ENCODE results near the gene VWA3B. TPM values are rescaled to one million over a fixed set of nuclear protein-coding genes. Genes with fewer than 3 reads are reported as not detected.

Gene VWA3B
- total and polyA plus RNA-seq, 2 donors (not counting 3 experiments of a cell fraction or from before 2014, with no cell fraction given): not detected

GRCh38 chr2:98121149-98121548 lies 34.2 kb downstream of the VWA3B start:
- Histone ChIP-seq H3K79me2 (ENCODE audit: control insufficient read depth, insufficient read depth, low read length) (no peaks in the 10 kb centered on the region), H3K27ac (ENCODE audit: insufficient read depth, low read depth, low read length) (no peak overlapping the region), H3K36me3 (ENCODE audit: control insufficient read depth in 2 of 2, extremely low read depth in 1 of 2, insufficient read depth in 2 of 2, low read length in 2 of 2) (no peaks in the 10 kb centered on the region), H4K20me1 (replicated peaks; ENCODE audit: control insufficient read depth, extremely low read depth, insufficient read depth, low read length) (no peaks in the 10 kb centered on the region), H3K4me1 (ENCODE audit: control insufficient read depth, extremely low read depth, insufficient read depth, low read length) (no peaks in the 10 kb centered on the region), H3K9me3 (replicated peaks; ENCODE audit: control insufficient read depth, insufficient read depth, low read length) (no peaks in the 10 kb centered on the region), H2AFZ (ENCODE audit: low read depth, low read length) (no peak overlapping the region), H3K9ac (replicated peaks; ENCODE audit: extremely low read depth, insufficient read depth, low read length) (no peak overlapping the region), H3K4me3 (replicated peaks in 1 of 3; ENCODE audit: insufficient read depth in 1 of 3, low read depth in 1 of 3, low read length in 3 of 3) (no peak overlapping the region), H3K9me1 (replicated peaks; ENCODE audit: control insufficient read depth, extremely low read depth, insufficient read depth, low read length) (no peaks in the 10 kb centered on the region), H3K4me2 (ENCODE audit: insufficient read depth, low read length) (no peak overlapping the region), H3K27me3 (ENCODE audit: control insufficient read depth in 2 of 2, insufficient read depth in 2 of 2, low read length in 2 of 2) (peaks cover 4 to 7% of the 10 kb centered on the region in 2 experiments)
- DNase-seq (ENCODE audit: low read depth, low spot score) (no peak), FAIRE-seq (no peak)
- POLR2A ChIA-PET: no interaction called here
- intact Hi-C loops (cut with micrococcal nuclease): no loop called here
- dilution Hi-C loops (cut with MboI; ENCODE audit: extremely low pct_ligation_motif_present, low sequenced_read_pairs): no loop called here
- no TSS peak for BruUV-seq (replicated peaks)
- CTCF ChIA-PET: no interaction called here
- TF ChIP-seq EZH2 (IDR thresholded peaks at IDR 0.05; ENCODE audit: borderline replicate concordance, low read depth, low read length, severe bottlenecking): no peak

GRCh38 chr2:98122524-98122923 lies 35.6 kb downstream of the VWA3B start:
- FAIRE-seq: no peak
- POLR2A ChIA-PET: no interaction called here
- dilution Hi-C loops (cut with MboI; ENCODE audit: extremely low pct_ligation_motif_present, low sequenced_read_pairs): no loop called here

More at GRCh38 chr2:98122524-98122923, 35.6 kb downstream of the VWA3B start:
- Histone ChIP-seq H3K36me3 (ENCODE audit: control insufficient read depth in 2 of 2, extremely low read depth in 1 of 2, insufficient read depth in 2 of 2, low read length in 2 of 2) (no peaks in the 10 kb centered on the region), H3K4me1 (ENCODE audit: control insufficient read depth, extremely low read depth, insufficient read depth, low read length) (no peaks in the 10 kb centered on the region), H3K27me3 (ENCODE audit: control insufficient read depth in 2 of 2, insufficient read depth in 2 of 2, low read length in 2 of 2) (peaks cover 4 to 7% of the 10 kb centered on the region in 2 experiments), H3K27ac (ENCODE audit: insufficient read depth, low read depth, low read length) (no peak overlapping the region), H3K9me3 (replicated peaks; ENCODE audit: control insufficient read depth, insufficient read depth, low read length) (no peaks in the 10 kb centered on the region), H3K79me2 (ENCODE audit: control insufficient read depth, insufficient read depth, low read length) (no peaks in the 10 kb centered on the region), H3K4me3 (replicated peaks in 1 of 3; ENCODE audit: insufficient read depth in 1 of 3, low read depth in 1 of 3, low read length in 3 of 3) (no peak overlapping the region), H3K9me1 (replicated peaks; ENCODE audit: control insufficient read depth, extremely low read depth, insufficient read depth, low read length) (no peaks in the 10 kb centered on the region), H4K20me1 (replicated peaks; ENCODE audit: control insufficient read depth, extremely low read depth, insufficient read depth, low read length) (no peaks in the 10 kb centered on the region), H3K4me2 (ENCODE audit: insufficient read depth, low read length) (no peak overlapping the region), H3K9ac (replicated peaks; ENCODE audit: extremely low read depth, insufficient read depth, low read length) (no peak overlapping the region), H2AFZ (ENCODE audit: low read depth, low read length) (no peak overlapping the region)
- TF ChIP-seq MAX (IDR thresholded peaks at IDR 0.05; ENCODE audit: insufficient read depth, insufficient read length): no peak
- no peak for TF ChIP-seq JUN (IDR thresholded peaks at IDR 0.05; ENCODE audit: borderline replicate concordance, insufficient read depth, insufficient read length, low read depth)
- no peak for TF ChIP-seq POLR2AphosphoS5 (IDR thresholded peaks at IDR 0.05; ENCODE audit: insufficient read depth, low read depth, low read length)
- no peak for TF ChIP-seq FOS (IDR thresholded peaks at IDR 0.05; ENCODE audit: borderline replicate concordance, insufficient read depth, low read length)
- no peak for TF ChIP-seq CTCF (IDR thresholded peaks at IDR 0.05; ENCODE audit: extremely low read depth in 1 of 2, insufficient read depth in 1 of 2, low read depth in 1 of 2, low read length in 2 of 2)
- no peak for TF ChIP-seq POLR2A (IDR thresholded peaks at IDR 0.05; ENCODE audit: low read depth, low read length)
- TF ChIP-seq GATA2 (IDR thresholded peaks at IDR 0.05; ENCODE audit: insufficient read depth, insufficient read length, low read depth, low read length): no peak
- no peak for TF ChIP-seq EZH2 (IDR thresholded peaks at IDR 0.05; ENCODE audit: borderline replicate concordance, low read depth, low read length, severe bottlenecking)
- TF ChIP-seq MYC (IDR thresholded peaks at IDR 0.05; ENCODE audit: low read depth, low read length): no peak
- no peak for DNase-seq (ENCODE audit: low read depth, low spot score)
- CTCF ChIA-PET: no interaction called here
- intact Hi-C loops (cut with micrococcal nuclease): no loop called here
- BruUV-seq (replicated peaks): no TSS peak

Data from endothelial cell of umbilical vein (primary cell).